ENCODE measurements around the gene DNAJC1. TPM values are rescaled to one million over a fixed set of nuclear protein-coding genes. Genes with fewer than 3 reads are reported as not detected.

DNAJC1 gene
- total RNA-seq, 1 donor: 25.8 TPM

GRCh38 chr10:21750424-21750823 is 253.1 kb downstream of the DNAJC1 start:
- no peak overlapping the region for H3K4me3 ChIP-seq (ENCODE audit: low read depth, low read length)
- DNase-seq (ENCODE audit: low read depth): no peak
- no peak for TF ChIP-seq CTCF (IDR thresholded peaks at IDR 0.05; ENCODE audit: insufficient read depth, low read length)

- DNase-seq (ENCODE audit: low read depth): peak; percentile 79
- H3K4me3 ChIP-seq (ENCODE audit: low read depth, low read length): no peak overlapping the region
- no peak for TF ChIP-seq CTCF (IDR thresholded peaks at IDR 0.05; ENCODE audit: insufficient read depth, low read length)
Observed at GRCh38 chr10:21749788-21750187, 253.7 kb downstream of the DNAJC1 start.

GRCh38 chr10:21747809-21748208 is 255.7 kb downstream of the DNAJC1 start:
- DNase-seq (ENCODE audit: low read depth): no peak
- H3K4me3 ChIP-seq (ENCODE audit: low read depth, low read length): no peak overlapping the region
- TF ChIP-seq CTCF (IDR thresholded peaks at IDR 0.05; ENCODE audit: insufficient read depth, low read length): no peak

- DNase-seq (ENCODE audit: low read depth): no peak
- H3K4me3 ChIP-seq (ENCODE audit: low read depth, low read length): no peak overlapping the region
- TF ChIP-seq CTCF (IDR thresholded peaks at IDR 0.05; ENCODE audit: insufficient read depth, low read length): no peak
Observed at GRCh38 chr10:21746118-21746517, 257.4 kb downstream of the DNAJC1 start.

GRCh38 chr10:21744223-21744622 is 259.3 kb downstream of the DNAJC1 start:
- DNase-seq (ENCODE audit: low read depth): no peak
- no peak for TF ChIP-seq CTCF (IDR thresholded peaks at IDR 0.05; ENCODE audit: insufficient read depth, low read length)
- H3K4me3 ChIP-seq (ENCODE audit: low read depth, low read length): no peak overlapping the region

- no peak overlapping the region for H3K4me3 ChIP-seq (ENCODE audit: low read depth, low read length)
- no peak for TF ChIP-seq CTCF (IDR thresholded peaks at IDR 0.05; ENCODE audit: insufficient read depth, low read length)
- DNase-seq (ENCODE audit: low read depth): no peak
Observed at GRCh38 chr10:21742740-21743412, 260.7 kb downstream of the DNAJC1 start.

GRCh38 chr10:21740989-21741388 is 262.5 kb downstream of the DNAJC1 start:
- H3K4me3 ChIP-seq (ENCODE audit: low read depth, low read length): no peak overlapping the region
- no peak for DNase-seq (ENCODE audit: low read depth)
- no peak for TF ChIP-seq CTCF (IDR thresholded peaks at IDR 0.05; ENCODE audit: insufficient read depth, low read length)

Measured in fibroblast of the aortic adventitia (primary cell).